IPS-18c (cell line): ENCODE results near the gene SLC18A3.

Experiments used
- H3K4me3 ChIP-seq: 2 replicates; pipeline ENCODE4 v1.7.0; 2013; ENCODE audit warnings: low read depth, mild to moderate bottlenecking, low read length, moderate library complexity; ENCODE audit not compliant: insufficient read depth
- H3K9me3 ChIP-seq: one replicate; pipeline ENCODE4 v1.6.1; 2013; ENCODE audit warnings: mild to moderate bottlenecking, low read length, moderate library complexity; ENCODE audit not compliant: control insufficient read depth, insufficient read depth

The SLC18A3 gene

DNA sequence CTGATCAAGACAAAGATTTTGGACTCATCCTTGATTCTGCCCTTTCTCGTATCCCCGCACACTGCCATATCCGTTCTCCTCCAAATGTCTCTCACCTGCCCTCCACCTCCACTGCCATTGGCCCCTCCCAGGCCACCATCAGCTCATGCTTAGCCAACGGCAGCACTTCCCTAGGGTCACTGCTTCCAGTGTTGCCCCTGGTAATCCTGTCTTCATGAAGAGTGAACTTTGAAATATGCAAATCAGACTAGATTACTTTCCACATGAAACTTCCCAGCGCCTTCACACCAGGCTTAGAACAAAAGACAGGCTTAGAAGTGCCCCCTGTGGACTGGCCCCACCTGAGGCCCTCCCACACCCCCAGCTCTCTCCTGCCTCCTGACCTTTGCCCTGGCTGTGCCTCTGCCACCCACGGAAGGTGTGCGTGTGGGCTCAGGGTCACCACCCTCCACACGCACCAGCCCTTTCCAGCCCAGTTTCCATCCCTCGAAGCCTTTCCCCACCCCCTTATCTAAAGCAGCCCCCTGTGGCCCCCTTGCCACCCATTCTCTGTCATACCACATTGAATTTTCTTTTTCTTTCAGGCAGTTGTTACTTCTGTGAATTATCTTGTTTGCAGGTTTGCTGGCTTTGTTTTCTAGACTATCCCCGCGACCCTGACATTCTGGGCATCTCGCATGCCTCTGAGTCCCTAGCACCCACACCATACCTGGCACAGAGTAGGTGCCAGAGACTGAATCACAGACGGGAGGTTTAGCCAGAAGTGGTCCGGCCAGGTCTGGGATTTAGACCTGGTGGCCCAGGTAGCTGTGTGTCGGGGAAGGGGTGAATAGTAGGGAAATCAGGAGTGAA is 42.5 kb downstream of the SLC18A3 start:
- no peak overlapping the region for H3K4me3 ChIP-seq

DNA sequence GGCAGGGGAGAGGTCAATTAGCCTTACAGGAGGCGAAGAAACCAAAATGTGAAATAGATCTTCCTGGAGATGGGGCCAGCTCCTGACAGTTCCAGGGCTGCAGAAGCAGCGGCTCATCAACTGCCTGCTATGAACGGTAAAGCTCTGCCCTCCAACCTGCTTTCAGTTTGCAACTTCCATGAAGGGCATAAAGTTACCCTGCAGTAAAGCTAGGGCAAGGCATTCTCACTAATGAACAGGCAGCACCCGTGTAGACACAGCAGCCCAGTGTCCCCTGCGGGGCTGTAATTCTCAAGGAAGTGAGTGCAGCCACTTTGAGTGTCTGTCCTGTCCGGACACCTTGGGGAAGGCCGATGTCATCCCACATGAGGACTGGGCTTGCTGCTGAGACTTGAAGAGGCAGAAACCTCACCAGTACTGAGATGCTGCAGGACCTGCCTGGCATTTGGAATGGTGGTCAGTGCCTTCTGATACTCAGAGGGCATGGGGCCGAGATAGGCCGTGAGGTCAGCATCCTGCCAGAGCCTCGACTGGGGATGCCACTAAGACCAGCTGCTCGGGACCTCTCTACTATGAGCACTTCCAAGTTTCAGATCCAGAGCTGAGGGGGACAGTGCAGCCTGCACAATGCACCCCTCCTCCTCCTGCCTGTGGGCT is 43.3 kb downstream of the SLC18A3 start:
- H3K9me3 ChIP-seq = no peaks in the 10 kb centered on the region
- no peak overlapping the region for H3K4me3 ChIP-seq

More for the DNA sequence above, 42.5 kb downstream of the SLC18A3 start:
- H3K9me3 ChIP-seq = no peaks in the 10 kb centered on the region

DNA sequence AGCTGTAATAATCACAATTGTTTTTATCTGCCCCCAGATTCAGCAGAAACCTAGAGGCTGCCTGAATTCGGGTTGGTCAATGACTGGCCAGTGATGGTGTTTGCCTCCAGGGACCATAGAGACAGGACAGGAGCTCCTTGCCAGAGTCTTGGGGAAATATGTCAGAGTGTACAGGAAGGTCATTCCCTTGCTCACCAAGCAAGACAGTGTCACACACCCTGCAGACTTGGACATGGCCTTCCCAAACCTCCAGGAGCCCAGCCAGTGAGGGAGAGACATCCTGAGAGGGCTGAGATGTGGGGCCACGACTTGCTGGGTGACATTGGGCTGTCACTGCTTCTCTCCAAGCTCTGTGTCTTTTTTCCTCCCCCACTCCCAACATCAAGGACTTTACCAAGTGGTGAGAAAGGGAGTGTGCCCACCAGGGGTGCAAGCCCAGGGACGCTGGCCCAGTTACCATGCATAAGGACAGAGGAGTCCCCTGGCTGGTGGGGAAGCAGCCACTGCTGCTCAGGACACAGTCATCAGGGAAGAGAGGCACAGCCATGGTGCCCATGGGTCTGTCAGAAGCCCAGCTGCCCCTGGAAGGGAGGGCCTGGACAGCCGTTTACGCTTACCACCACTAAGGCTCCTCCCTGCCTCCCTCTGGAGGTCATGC is 44.1 kb downstream of the SLC18A3 start:
- Histone ChIP-seq H3K4me3 (no peak overlapping the region), H3K9me3 (no peaks in the 10 kb centered on the region)

DNA sequence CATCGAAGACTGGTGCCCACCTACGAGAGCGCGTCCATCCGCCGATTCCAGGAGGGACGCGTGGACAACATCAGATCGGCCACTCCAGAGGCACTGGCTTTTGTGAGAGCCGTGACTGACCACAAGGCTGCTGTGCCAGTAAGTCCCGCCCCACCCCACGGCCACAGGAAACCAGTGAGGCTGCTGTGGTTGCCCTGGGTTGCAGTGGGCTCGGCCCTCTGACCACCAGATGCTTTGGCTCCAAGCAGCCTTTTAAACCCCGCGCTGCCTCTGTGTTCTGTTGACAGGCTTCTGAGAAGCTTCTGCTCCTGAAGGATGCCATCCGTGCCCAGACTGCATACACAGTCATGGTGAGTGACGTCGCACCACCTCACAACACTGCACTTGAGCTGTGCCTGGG is 45.0 kb downstream of the SLC18A3 start:
- Histone ChIP-seq H3K4me3 (no peak overlapping the region), H3K9me3 (no peaks in the 10 kb centered on the region)

DNA sequence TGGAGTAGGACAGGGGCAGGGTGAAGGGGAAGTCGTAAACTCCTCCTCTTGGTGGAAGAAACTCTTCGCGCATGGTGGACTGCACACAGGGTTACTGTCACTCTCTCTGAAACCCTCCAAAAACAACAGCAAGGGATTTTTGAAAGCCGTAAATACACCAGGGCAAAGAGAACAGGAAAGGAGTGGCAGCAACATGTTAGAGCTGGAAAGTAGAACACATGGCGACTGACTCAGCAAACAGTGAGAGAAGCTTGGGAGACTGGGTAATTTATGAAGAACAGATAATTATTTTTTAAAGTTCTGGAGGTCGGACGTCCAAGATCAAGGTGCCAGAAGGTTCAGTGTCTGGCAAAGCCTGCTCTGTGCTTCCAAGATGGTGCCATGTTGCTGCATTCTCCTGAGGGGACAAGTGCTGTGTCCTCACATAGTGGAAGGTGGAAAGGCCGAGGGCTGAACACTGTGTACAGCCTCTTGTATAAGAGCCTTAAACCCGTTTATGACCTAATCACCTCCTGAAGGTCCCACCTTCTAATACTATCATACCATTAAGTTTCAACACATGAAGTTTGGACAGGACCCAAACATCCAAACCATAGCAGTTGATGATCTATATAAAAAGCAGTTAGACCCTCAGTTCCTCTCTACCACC is 46.9 kb downstream of the SLC18A3 start:
- Histone ChIP-seq H3K4me3 (no peak overlapping the region), H3K9me3 (no peaks in the 10 kb centered on the region)

DNA sequence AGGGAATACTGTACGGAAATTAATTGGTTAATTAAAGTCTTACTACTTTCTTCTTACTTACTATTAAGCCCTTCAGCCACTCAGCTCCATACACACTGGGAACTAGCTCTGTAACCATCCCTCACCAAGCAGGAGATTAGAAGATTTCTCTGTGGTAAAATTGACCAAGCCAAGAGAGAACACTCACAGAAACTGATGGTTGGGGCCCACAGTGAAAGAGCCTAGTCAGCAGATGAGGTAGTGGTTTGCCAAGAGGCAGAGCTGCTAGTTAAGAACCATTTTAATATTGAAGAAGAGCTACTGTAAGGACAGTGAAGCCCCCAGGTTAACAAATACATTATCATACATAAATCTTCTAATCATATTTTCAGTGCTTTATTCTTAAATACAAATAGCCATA is 47.5 kb downstream of the SLC18A3 start:
- no peaks in the 10 kb centered on the region for H3K9me3 ChIP-seq
- H3K4me3 ChIP-seq = no peak overlapping the region

DNA sequence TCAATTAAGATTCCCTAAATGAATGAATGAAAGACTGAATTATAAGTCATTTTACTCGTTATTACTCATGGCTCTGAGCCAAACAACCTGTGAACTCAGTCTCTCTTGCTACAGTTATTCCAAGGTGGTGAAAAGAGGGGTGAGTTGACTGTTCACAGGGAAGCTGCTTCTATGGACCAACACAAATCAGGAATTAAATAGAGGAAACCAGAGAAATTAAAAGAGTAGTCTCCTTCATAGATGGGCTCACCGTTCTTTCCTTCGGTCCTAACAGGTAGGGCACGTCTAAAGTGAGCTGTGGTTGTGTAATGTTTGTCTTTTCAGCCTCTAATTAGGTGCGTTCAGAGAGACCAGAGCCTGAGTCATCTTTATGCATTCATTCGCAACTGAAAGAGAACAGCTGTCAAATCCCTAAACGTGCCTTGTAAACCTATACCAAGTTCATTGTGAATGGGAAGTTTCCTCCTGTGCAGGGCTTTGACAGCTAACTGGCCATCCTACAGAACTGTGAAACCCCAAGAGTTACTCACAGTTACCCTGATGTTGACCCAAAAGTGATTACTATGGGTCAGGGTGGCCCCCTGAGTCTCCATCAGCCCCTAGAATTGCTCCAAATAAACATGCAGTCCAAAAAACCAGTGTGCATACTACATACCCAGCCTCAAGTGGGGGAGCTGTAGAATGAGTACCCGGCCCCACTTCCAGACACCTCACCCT is 51.2 kb downstream of the SLC18A3 start:
- no peak overlapping the region for H3K4me3 ChIP-seq

More for the DNA sequence above, 51.2 kb downstream of the SLC18A3 start:
- no peaks in the 10 kb centered on the region for H3K9me3 ChIP-seq
